Mesendoderm (in vitro differentiated cells): ENCODE measurements around the gene AKR7A3.

ENCODE experiments used
- DNase-seq: peaks from one replicate; pipeline ENCODE4 v3.0.0; 2013
- H2AK5ac ChIP-seq: 2 replicates; pipeline ENCODE4 v1.6.1; 2013; ENCODE audit warnings: low read length, inconsistent platforms
- H2BK120ac ChIP-seq: 2 replicates; pipeline ENCODE4 v1.6.1; 2013; ENCODE audit warnings: low read depth, mild to moderate bottlenecking, low read length, moderate library complexity, mixed read lengths
- H2BK15ac ChIP-seq: replicated peaks from 2 replicates; pipeline ENCODE4 v1.6.1; 2013; ENCODE audit warnings: low read depth, mild to moderate bottlenecking, moderate library complexity
- H2BK5ac ChIP-seq: 2 replicates; pipeline ENCODE4 v1.6.1; 2013; ENCODE audit warnings: low read length, inconsistent platforms
- H3K18ac ChIP-seq: 2 replicates; pipeline ENCODE4 v1.6.1; 2013; ENCODE audit warnings: mild to moderate bottlenecking, low read length, mixed read lengths
- H3K23ac ChIP-seq: one replicate; pipeline ENCODE4 v1.6.1; 2013; ENCODE audit warnings: low read length
- H3K27ac ChIP-seq: 2 replicates; pipeline ENCODE4 v1.5.1; 2013; ENCODE audit warnings: low read depth, mild to moderate bottlenecking, inconsistent platforms, low read length, moderate library complexity
- H3K27me3 ChIP-seq: 2 replicates; pipeline ENCODE4 v1.6.1; 2013; ENCODE audit warnings: low read length, control low read depth, mild to moderate bottlenecking, inconsistent platforms; ENCODE audit not compliant: insufficient read depth, poor library complexity
- H3K36me3 ChIP-seq: 2 replicates; pipeline ENCODE4 v1.6.1; 2013; ENCODE audit warnings: low read length, inconsistent platforms; ENCODE audit not compliant: control insufficient read depth, insufficient read depth
- H3K4ac ChIP-seq: one replicate; pipeline ENCODE4 v1.6.1; 2013; ENCODE audit warnings: low read depth, mild to moderate bottlenecking, low read length, moderate library complexity
- H3K4me1 ChIP-seq: 2 replicates; pipeline ENCODE4 v1.6.1; 2013; ENCODE audit warnings: low read depth, low read length, inconsistent platforms; ENCODE audit not compliant: control insufficient read depth
- H3K4me2 ChIP-seq: 2 replicates; pipeline ENCODE4 v1.6.1; 2013; ENCODE audit warnings: low read length
- H3K4me3 ChIP-seq: 2 replicates; pipeline ENCODE4 v1.5.1; 2013; ENCODE audit warnings: mild to moderate bottlenecking, low read length
- H3K56ac ChIP-seq: one replicate; pipeline ENCODE4 v1.6.1; 2013; ENCODE audit warnings: low read length
- H3K79me1 ChIP-seq: 2 replicates; pipeline ENCODE4 v1.6.1; 2013; ENCODE audit warnings: low read length, inconsistent platforms
- H3K79me2 ChIP-seq: 2 replicates; pipeline ENCODE4 v1.6.1; 2013; ENCODE audit warnings: mild to moderate bottlenecking, low read length; ENCODE audit not compliant: control insufficient read depth, insufficient read depth
- H3K9ac ChIP-seq: 2 replicates; pipeline ENCODE4 v1.6.1; 2013; ENCODE audit warnings: low read length, inconsistent platforms
- H4K5ac ChIP-seq: one replicate; pipeline ENCODE4 v1.6.1; 2013; ENCODE audit warnings: low read length
- H4K8ac ChIP-seq: one replicate; pipeline ENCODE4 v1.6.1; 2013; ENCODE audit warnings: low read depth, mild to moderate bottlenecking, control low read depth, low read length, moderate library complexity
- WGBS: extraction: QIAGEN DNeasy Blood & Tissue Kit; methylation state at CpG from one replicate; pipeline ENCODE4 v1.1.7; 2013; ENCODE audit warnings: low lambda C conversion rate, missing lambda C conversion rate; ENCODE audit not compliant: insufficient coverage; ENCODE audit errors: extremely low coverage; 5-methylcytosine and 5-hydroxymethylcytosine counted together

The AKR7A3 gene

DNA sequence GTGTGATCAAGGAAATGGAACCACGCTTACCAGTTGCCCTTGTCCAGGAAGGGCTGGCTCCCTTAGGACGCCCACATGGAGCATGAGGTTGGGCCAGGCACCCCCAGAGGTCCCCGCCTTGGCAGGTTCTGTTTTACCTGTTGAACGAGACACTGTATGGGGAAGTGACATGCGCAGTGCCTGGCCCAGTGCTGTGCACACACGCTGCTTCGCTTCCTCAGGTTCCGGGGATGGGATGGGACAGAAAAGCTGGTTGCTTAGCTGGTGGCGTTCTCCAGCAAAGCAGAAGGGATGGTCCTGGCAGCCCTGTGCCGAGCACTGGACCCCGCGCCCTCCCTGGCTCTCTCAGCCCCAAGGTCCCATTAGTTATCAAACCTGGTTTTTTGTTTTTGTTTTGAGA is 44.3 kb upstream of the AKR7A3 start:
- H3K36me3 ChIP-seq, result no peaks in the 10 kb centered on the region
- no peak overlapping the region for H3K4me3 ChIP-seq
- no CpG with 5 or more reads among the region's 12 CpGs for WGBS
- no peak overlapping the region for H2BK15ac ChIP-seq
- DNase-seq, result no peak
- H4K8ac ChIP-seq, result no peak overlapping the region
- H2AK5ac ChIP-seq, result no peak overlapping the region
- no peak overlapping the region for H2BK5ac ChIP-seq
- H2BK120ac ChIP-seq, result no peak overlapping the region
- H3K27ac ChIP-seq, result no peak overlapping the region
- H3K4me1 ChIP-seq, result no peaks in the 10 kb centered on the region
- no peak overlapping the region for H3K56ac ChIP-seq
- H3K9ac ChIP-seq, result no peak overlapping the region
- no peaks in the 10 kb centered on the region for H3K79me1 ChIP-seq
- H3K79me2 ChIP-seq, result no peaks in the 10 kb centered on the region
- H3K27me3 ChIP-seq, result no peaks in the 10 kb centered on the region
- no peak overlapping the region for H3K4me2 ChIP-seq
- H3K18ac ChIP-seq, result no peak overlapping the region
- H3K4ac ChIP-seq, result no peak overlapping the region
- no peak overlapping the region for H4K5ac ChIP-seq
- no peak overlapping the region for H3K23ac ChIP-seq

DNA sequence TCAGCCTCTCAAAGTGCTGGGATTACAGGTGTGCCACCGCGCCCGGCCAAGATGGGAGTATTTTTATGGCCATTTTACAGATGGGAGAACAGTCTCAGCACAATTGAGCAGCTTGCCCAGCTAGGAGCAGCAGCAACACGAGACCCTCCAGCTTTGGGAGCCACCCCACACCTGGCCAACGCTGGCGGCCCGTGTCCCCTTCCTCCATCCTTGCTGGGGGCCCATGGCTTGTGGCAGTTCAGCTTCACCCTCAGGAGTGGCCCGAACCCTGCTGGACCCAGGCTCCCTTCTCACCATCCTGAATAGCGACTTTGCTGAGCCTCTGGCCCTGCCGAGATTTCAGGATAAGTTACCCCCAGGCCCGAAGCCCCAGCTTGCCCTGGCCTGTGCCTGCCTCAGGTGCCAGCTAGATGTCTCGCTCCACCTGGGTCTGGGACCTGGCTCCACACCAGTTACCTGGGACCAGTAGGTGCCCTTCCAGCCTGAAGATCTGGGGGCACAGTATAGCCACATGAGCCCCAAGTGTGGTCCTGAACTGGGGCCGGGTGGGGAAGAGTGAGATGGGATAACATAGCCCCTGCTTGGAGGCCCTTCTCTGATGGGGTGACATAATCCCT is 42.8 kb upstream of the AKR7A3 start:
- H2BK15ac ChIP-seq, result no peak overlapping the region
- H4K5ac ChIP-seq, result no peak overlapping the region
- no peaks in the 10 kb centered on the region for H3K4me1 ChIP-seq
- H3K4me3 ChIP-seq, result no peak overlapping the region
- no peaks in the 10 kb centered on the region for H3K79me1 ChIP-seq
- DNase-seq, result no peak
- no peak overlapping the region for H3K4me2 ChIP-seq
- no peak overlapping the region for H3K9ac ChIP-seq
- H3K79me2 ChIP-seq, result no peaks in the 10 kb centered on the region
- H2BK5ac ChIP-seq, result no peak overlapping the region
- no CpG with 5 or more reads among the region's 13 CpGs for WGBS
- H2AK5ac ChIP-seq, result no peak overlapping the region
- no peak overlapping the region for H3K56ac ChIP-seq
- H3K27me3 ChIP-seq, result no peaks in the 10 kb centered on the region
- no peak overlapping the region for H4K8ac ChIP-seq
- H3K27ac ChIP-seq, result no peak overlapping the region
- no peak overlapping the region for H2BK120ac ChIP-seq
- no peak overlapping the region for H3K18ac ChIP-seq
- peaks cover 3% of the 10 kb centered on the region for H3K36me3 ChIP-seq
- H3K23ac ChIP-seq, result no peak overlapping the region
- no peak overlapping the region for H3K4ac ChIP-seq

DNA sequence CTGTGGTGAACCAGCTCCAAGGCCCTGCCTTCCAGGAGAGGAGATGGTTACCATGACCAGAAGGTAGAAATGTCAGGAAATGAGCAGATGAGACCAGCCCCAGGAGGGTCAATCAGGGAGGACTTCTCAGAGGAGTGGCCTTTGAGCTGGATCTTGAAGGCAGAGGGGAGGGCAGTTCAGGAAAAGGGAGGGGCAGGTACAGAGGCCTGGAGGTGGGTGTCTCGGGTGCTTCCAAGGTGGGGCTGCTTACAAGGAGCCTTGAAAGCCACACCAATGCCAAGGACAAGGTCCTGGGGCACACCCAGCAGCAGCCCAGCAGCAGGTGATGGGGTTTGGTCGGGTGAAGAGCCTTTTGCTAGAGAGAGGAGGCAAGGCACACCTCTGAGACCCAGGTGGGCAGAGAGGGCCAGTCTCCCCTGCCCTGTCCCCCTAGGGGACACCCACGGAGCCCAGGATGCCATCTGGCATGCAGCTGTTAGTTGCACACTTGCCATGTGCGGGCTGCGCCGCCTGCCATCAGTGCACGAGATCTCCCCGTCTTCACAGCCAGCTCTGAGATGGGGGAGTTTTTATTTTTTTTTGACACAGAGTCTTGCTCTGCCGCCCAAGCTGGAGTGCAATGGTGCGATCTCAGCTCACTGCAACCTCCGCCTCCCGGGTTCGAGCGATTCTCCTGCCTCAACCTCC is 42.0 kb upstream of the AKR7A3 start:
- no peak for DNase-seq
- no peak overlapping the region for H3K56ac ChIP-seq

DNA sequence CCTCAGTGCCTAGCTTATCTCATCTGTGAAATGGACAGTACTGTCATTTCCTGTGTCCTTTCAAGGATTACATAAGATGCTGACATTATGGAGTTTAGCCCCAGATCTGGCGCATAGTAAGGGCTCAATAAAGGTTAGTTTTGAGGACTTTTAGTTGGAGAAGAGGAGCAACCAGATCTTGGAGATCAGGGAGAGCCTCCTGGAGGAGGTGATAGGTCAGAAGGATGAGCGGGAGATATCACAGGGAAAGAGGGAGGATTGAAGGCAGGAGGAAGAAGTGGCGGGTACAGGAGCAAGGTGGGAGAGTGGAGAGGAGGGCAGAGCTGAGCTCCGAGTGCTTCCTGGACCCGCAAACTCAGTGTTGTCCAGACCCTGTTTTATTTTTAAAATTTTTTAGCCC is 41.0 kb upstream of the AKR7A3 start:
- H3K79me1 ChIP-seq, result no peaks in the 10 kb centered on the region
- DNase-seq, result no peak
- peaks cover 3% of the 10 kb centered on the region for H3K36me3 ChIP-seq
- H4K8ac ChIP-seq, result no peak overlapping the region
- H3K9ac ChIP-seq, result no peak overlapping the region
- H3K27ac ChIP-seq, result no peak overlapping the region
- H3K4me2 ChIP-seq, result no peak overlapping the region
- no peak overlapping the region for H3K4ac ChIP-seq
- H3K79me2 ChIP-seq, result no peaks in the 10 kb centered on the region
- no peak overlapping the region for H2BK5ac ChIP-seq
- H4K5ac ChIP-seq, result no peak overlapping the region
- no peak overlapping the region for H2AK5ac ChIP-seq
- H3K56ac ChIP-seq, result no peak overlapping the region
- H2BK15ac ChIP-seq, result no peak overlapping the region
- no CpG with 5 or more reads among the region's 5 CpGs for WGBS
- H3K4me3 ChIP-seq, result no peak overlapping the region
- no peaks in the 10 kb centered on the region for H3K4me1 ChIP-seq
- no peak overlapping the region for H2BK120ac ChIP-seq
- no peaks in the 10 kb centered on the region for H3K27me3 ChIP-seq
- no peak overlapping the region for H3K23ac ChIP-seq
- H3K18ac ChIP-seq, result no peak overlapping the region

More for the DNA sequence above, 42.0 kb upstream of the AKR7A3 start:
- Histone ChIP-seq H3K4me3 (no peak overlapping the region), H3K18ac (no peak overlapping the region), H2BK5ac (no peak overlapping the region), H3K4ac (no peak overlapping the region), H4K8ac (no peak overlapping the region), H3K79me2 (no peaks in the 10 kb centered on the region), H2AK5ac (no peak overlapping the region), H3K4me1 (no peaks in the 10 kb centered on the region), H3K23ac (no peak overlapping the region), H3K36me3 (peaks cover 3% of the 10 kb centered on the region), H3K27ac (no peak overlapping the region), H3K9ac (no peak overlapping the region), H2BK120ac (no peak overlapping the region), H2BK15ac (no peak overlapping the region), H3K79me1 (no peaks in the 10 kb centered on the region), H4K5ac (no peak overlapping the region), H3K27me3 (no peaks in the 10 kb centered on the region), H3K4me2 (no peak overlapping the region)
- WGBS, result no CpG with 5 or more reads among the region's 14 CpGs

DNA sequence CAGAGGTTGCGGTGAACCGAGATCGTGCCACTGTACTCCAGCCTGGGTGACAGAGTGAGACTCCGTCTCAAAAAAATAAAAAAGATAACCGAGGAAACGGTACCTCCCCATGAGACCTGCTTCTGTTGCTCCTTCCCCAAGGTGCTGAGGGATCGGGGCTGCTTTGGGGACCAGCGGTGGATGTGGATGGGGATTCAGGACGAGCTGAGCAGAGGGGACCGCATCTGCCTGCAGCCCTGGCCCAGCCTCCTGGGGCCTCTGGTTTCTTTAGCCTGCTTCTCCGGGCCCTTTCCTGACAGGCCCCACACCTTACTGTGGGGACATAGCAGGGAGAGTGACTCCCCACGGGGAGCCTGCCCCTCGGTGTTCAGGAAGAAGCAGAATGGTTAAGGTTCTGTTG is 40.6 kb upstream of the AKR7A3 start:
- no peak overlapping the region for H3K56ac ChIP-seq
- H4K8ac ChIP-seq, result no peak overlapping the region
- H3K4ac ChIP-seq, result no peak overlapping the region
- H3K4me3 ChIP-seq, result no peak overlapping the region
- H4K5ac ChIP-seq, result no peak overlapping the region
- no CpG with 5 or more reads among the region's 13 CpGs for WGBS
- no peak overlapping the region for H3K23ac ChIP-seq
- peaks cover 3% of the 10 kb centered on the region for H3K36me3 ChIP-seq
- H3K9ac ChIP-seq, result no peak overlapping the region
- no peak overlapping the region for H3K18ac ChIP-seq
- H3K27ac ChIP-seq, result no peak overlapping the region
- no peak overlapping the region for H2BK15ac ChIP-seq
- H3K79me2 ChIP-seq, result no peaks in the 10 kb centered on the region
- H3K4me1 ChIP-seq, result no peaks in the 10 kb centered on the region
- H3K27me3 ChIP-seq, result no peaks in the 10 kb centered on the region
- no peaks in the 10 kb centered on the region for H3K79me1 ChIP-seq
- H2AK5ac ChIP-seq, result no peak overlapping the region
- no peak overlapping the region for H2BK120ac ChIP-seq
- DNase-seq, result no peak
- no peak overlapping the region for H2BK5ac ChIP-seq
- H3K4me2 ChIP-seq, result no peak overlapping the region

DNA sequence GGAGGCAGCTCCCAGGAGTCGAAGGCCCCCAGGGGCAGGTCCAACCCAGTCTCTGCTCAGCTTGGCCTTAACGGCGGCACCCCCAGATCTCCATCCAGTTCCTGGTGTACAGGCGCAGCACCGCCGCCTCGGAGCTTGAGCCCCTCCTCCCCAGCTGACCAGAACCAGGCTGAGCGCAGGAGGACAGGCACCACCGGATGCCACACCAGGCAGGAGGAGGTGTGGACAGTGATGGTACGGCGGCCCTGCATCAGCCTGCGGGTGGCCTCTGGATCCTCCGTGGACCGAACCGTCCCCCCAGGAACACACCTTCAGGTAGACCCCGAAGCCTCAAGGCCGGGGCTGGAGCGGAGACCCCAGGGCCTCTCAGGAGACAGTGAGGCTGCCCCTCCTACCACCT is 39.9 kb upstream of the AKR7A3 start:
- Histone ChIP-seq H3K4me2 (no peak overlapping the region), H3K79me1 (no peaks in the 10 kb centered on the region), H3K23ac (no peak overlapping the region), H4K8ac (no peak overlapping the region), H3K4ac (no peak overlapping the region), H2AK5ac (no peak overlapping the region), H2BK15ac (no peak overlapping the region), H3K56ac (no peak overlapping the region), H3K18ac (no peak overlapping the region), H2BK5ac (no peak overlapping the region), H3K9ac (no peak overlapping the region), H3K4me1 (no peaks in the 10 kb centered on the region), H3K27me3 (no peaks in the 10 kb centered on the region), H4K5ac (no peak overlapping the region), H3K4me3 (no peak overlapping the region), H2BK120ac (no peak overlapping the region), H3K36me3 (peaks cover 3% of the 10 kb centered on the region), H3K79me2 (no peaks in the 10 kb centered on the region), H3K27ac (no peak overlapping the region)
- WGBS, result no CpG with 5 or more reads among the region's 18 CpGs
- no peak for DNase-seq
